ENCODE data around the gene ZNF439. TPM values are rescaled to one million over a fixed set of nuclear protein-coding genes. Genes with fewer than 3 reads are reported as not detected.
"Not testable (repeated sequence)": the region's sequence is repeated elsewhere in the genome, so short reads cannot be mapped to it uniquely, and the experiment has no call there.

ZNF439 gene
- polyA plus RNA-seq, 1 donor (not counting 4 experiments of a cell fraction or from before 2014, with no cell fraction given): 0.71 TPM

DNA sequence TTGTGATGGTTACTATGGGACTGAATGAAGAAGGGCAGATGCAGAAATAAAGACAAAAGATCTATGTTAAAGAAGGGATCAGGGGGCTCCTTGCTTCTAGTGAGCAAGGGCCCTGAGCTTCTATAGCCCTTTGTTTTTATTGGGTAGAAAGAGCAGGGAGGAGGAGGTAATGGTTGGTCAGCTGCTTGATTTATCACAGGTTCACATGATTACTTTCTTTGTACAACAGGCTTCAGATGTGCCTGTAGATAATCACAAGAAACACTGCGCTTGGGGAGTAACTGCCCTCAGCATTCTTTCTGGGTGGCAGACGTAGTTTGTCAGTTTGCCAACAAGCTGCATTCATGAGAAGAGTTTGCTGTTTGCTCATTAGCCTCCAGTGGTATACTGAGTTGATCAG is 4.8 kb upstream of the ZNF439 start:
- Histone ChIP-seq H3K9me1 (ENCODE audit: control insufficient read depth, extremely low read depth, insufficient read depth, low read length) (no peaks in the 10 kb centered on the region), H3K4me3 (ENCODE audit: control insufficient read depth in 2 of 3, extremely low read depth in 1 of 3, insufficient read depth in 2 of 3, low read depth in 1 of 3, low read length in 3 of 3) (no peak overlapping the region), H3K4me2 (ENCODE audit: control insufficient read depth, extremely low read depth, insufficient read depth, low read depth, low read length) (no peak overlapping the region), H3K9me3 (ENCODE audit: control insufficient read depth, low read depth, low read length) (peaks cover 3% of the 10 kb centered on the region), H4K20me1 (ENCODE audit: control insufficient read depth, extremely low read depth, insufficient read depth, low read length) (no peaks in the 10 kb centered on the region), H2AFZ (ENCODE audit: control insufficient read depth, low read length) (no peak overlapping the region), H3K79me2 (ENCODE audit: control insufficient read depth, insufficient read depth, low read length) (no peaks in the 10 kb centered on the region), H3K4me1 (ENCODE audit: control insufficient read depth, extremely low read depth, insufficient read depth, low read length) (no peaks in the 10 kb centered on the region), H3K27me3 (ENCODE audit: control insufficient read depth, extremely low read depth, insufficient read depth, low read length) (peaks cover 2% of the 10 kb centered on the region), H3K36me3 (ENCODE audit: control insufficient read depth in 2 of 2, extremely low read depth in 1 of 2, insufficient read depth in 2 of 2, low read length in 2 of 2) (no peaks in the 10 kb centered on the region), H3K9ac (ENCODE audit: control insufficient read depth, extremely low read depth, insufficient read depth, low read length) (no peak overlapping the region), H3K27ac (ENCODE audit: control insufficient read depth, insufficient read depth, low read length) (no peak overlapping the region)
- no peak for TF ChIP-seq EZH2 (IDR thresholded peaks at IDR 0.05; ENCODE audit: low read length)
- TF ChIP-seq, protein P1, sequence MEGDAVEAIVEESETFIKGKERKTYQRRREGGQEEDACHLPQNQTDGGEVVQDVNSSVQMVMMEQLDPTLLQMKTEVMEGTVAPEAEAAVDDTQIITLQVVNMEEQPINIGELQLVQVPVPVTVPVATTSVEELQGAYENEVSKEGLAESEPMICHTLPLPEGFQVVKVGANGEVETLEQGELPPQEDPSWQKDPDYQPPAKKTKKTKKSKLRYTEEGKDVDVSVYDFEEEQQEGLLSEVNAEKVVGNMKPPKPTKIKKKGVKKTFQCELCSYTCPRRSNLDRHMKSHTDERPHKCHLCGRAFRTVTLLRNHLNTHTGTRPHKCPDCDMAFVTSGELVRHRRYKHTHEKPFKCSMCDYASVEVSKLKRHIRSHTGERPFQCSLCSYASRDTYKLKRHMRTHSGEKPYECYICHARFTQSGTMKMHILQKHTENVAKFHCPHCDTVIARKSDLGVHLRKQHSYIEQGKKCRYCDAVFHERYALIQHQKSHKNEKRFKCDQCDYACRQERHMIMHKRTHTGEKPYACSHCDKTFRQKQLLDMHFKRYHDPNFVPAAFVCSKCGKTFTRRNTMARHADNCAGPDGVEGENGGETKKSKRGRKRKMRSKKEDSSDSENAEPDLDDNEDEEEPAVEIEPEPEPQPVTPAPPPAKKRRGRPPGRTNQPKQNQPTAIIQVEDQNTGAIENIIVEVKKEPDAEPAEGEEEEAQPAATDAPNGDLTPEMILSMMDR (optimal IDR thresholded peaks at IDR 0.05 in 1 of 3, IDR thresholded peaks at IDR 0.05 in 1 of 3, conservative IDR thresholded peaks at IDR 0.05 in 1 of 3; ENCODE audit: extremely low read depth in 1 of 3, insufficient read depth in 2 of 3, low read length in 3 of 3): no peak
- no peak for DNase-seq (ENCODE audit: low read depth, low spot score)
- dilution Hi-C loops (cut with MboI; ENCODE audit: extremely low pct_ligation_motif_present, low sequenced_read_pairs): no loop called here
- FAIRE-seq: no peak

DNA sequence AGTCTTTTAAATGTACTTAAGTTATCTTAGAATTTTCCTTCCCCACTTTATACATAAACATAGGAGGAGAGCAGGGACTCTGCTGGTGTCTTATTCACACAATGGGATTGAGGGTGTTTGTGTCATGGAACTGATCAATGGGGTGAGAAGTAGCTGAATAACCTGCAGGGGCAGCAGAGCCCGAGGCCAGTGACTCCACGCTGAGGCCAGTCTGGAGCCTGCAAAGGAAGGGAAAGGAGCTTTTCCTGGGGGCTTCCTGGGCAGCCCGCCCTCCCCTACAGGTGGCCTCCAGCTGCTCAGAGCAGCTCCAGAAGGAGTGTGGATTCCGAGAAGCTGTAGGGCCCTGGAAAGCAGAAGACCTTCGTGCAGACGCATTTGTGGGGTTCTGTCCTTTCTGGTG is 911 bp upstream of the ZNF439 start:
- not testable (repeated sequence) for H3K79me2 ChIP-seq (ENCODE audit: control insufficient read depth, insufficient read depth, low read length); H3K27me3 ChIP-seq (ENCODE audit: control insufficient read depth, extremely low read depth, insufficient read depth, low read length); H3K9me1 ChIP-seq (ENCODE audit: control insufficient read depth, extremely low read depth, insufficient read depth, low read length); H3K27ac ChIP-seq (ENCODE audit: control insufficient read depth, insufficient read depth, low read length); H3K9me3 ChIP-seq (ENCODE audit: control insufficient read depth, low read depth, low read length); DNase-seq (ENCODE audit: low read depth, low spot score); H3K4me1 ChIP-seq (ENCODE audit: control insufficient read depth, extremely low read depth, insufficient read depth, low read length); H4K20me1 ChIP-seq (ENCODE audit: control insufficient read depth, extremely low read depth, insufficient read depth, low read length); H3K9ac ChIP-seq (ENCODE audit: control insufficient read depth, extremely low read depth, insufficient read depth, low read length); H3K4me2 ChIP-seq (ENCODE audit: control insufficient read depth, extremely low read depth, insufficient read depth, low read depth, low read length); H3K4me3 ChIP-seq (ENCODE audit: control insufficient read depth in 2 of 3, extremely low read depth in 1 of 3, insufficient read depth in 2 of 3, low read depth in 1 of 3, low read length in 3 of 3); H2AFZ ChIP-seq (ENCODE audit: control insufficient read depth, low read length); FAIRE-seq; H3K36me3 ChIP-seq (ENCODE audit: control insufficient read depth in 2 of 2, extremely low read depth in 1 of 2, insufficient read depth in 2 of 2, low read length in 2 of 2)
- dilution Hi-C loops (cut with MboI; ENCODE audit: extremely low pct_ligation_motif_present, low sequenced_read_pairs): loop anchor here (5.0 kb wide), 1 partner anchor 35 kb away; no protein-coding TSS in a partner anchor

DNA sequence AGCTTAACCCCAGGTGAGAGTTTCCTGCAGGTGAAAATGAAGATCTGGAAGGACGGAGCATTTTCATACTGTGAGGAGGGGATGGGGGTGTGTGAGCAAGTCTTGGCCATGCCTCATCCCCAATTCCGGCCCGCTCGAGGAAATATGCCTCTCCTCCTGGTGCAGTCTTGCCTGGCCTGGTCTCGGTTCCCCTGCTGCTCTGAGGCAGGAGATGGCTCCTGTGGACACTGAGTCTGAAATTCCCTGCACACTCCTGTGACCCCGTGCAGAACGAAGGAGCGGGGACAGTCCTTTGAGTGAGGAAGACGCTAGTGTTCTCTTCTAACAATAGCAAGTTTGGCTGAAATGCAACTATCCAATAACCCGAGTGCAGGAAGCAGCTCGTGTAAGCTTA is 329 bp upstream of the ZNF439 start:
- FAIRE-seq (no peak), DNase-seq (ENCODE audit: low read depth, low spot score) (no peak)
- no peak overlapping the region for H3K27ac ChIP-seq (ENCODE audit: control insufficient read depth, insufficient read depth, low read length)
- no peaks in the 10 kb centered on the region for H3K36me3 ChIP-seq (ENCODE audit: control insufficient read depth in 2 of 2, extremely low read depth in 1 of 2, insufficient read depth in 2 of 2, low read length in 2 of 2)
- peaks cover 10% of the 10 kb centered on the region for H3K27me3 ChIP-seq (ENCODE audit: control insufficient read depth, extremely low read depth, insufficient read depth, low read length)
- peak overlapping the region; percentile 70 for H3K4me2 ChIP-seq (ENCODE audit: control insufficient read depth, extremely low read depth, insufficient read depth, low read depth, low read length)
- no peaks in the 10 kb centered on the region for H3K79me2 ChIP-seq (ENCODE audit: control insufficient read depth, insufficient read depth, low read length)
- H3K4me1 ChIP-seq (ENCODE audit: control insufficient read depth, extremely low read depth, insufficient read depth, low read length): no peaks in the 10 kb centered on the region
- H3K4me3 ChIP-seq (ENCODE audit: control insufficient read depth in 2 of 3, extremely low read depth in 1 of 3, insufficient read depth in 2 of 3, low read depth in 1 of 3, low read length in 3 of 3): peak overlapping the region in 1 of 3 experiments; percentile 56
- peaks cover 3% of the 10 kb centered on the region for H3K9me3 ChIP-seq (ENCODE audit: control insufficient read depth, low read depth, low read length)
- dilution Hi-C loops (cut with MboI; ENCODE audit: extremely low pct_ligation_motif_present, low sequenced_read_pairs): loop anchor here (5.0 kb wide), 1 partner anchor 34 kb away; no protein-coding TSS in a partner anchor
- no peak overlapping the region for H3K9ac ChIP-seq (ENCODE audit: control insufficient read depth, extremely low read depth, insufficient read depth, low read length)
- no peaks in the 10 kb centered on the region for H3K9me1 ChIP-seq (ENCODE audit: control insufficient read depth, extremely low read depth, insufficient read depth, low read length)
- no peaks in the 10 kb centered on the region for H4K20me1 ChIP-seq (ENCODE audit: control insufficient read depth, extremely low read depth, insufficient read depth, low read length)
- TF ChIP-seq, protein P1 (optimal IDR thresholded peaks at IDR 0.05 in 1 of 3, IDR thresholded peaks at IDR 0.05 in 1 of 3, conservative IDR thresholded peaks at IDR 0.05 in 1 of 3; ENCODE audit: extremely low read depth in 1 of 3, insufficient read depth in 2 of 3, low read length in 3 of 3): no peak
- no peak for TF ChIP-seq EZH2 (IDR thresholded peaks at IDR 0.05; ENCODE audit: low read length)
- no peak overlapping the region for H2AFZ ChIP-seq (ENCODE audit: control insufficient read depth, low read length)

DNA sequence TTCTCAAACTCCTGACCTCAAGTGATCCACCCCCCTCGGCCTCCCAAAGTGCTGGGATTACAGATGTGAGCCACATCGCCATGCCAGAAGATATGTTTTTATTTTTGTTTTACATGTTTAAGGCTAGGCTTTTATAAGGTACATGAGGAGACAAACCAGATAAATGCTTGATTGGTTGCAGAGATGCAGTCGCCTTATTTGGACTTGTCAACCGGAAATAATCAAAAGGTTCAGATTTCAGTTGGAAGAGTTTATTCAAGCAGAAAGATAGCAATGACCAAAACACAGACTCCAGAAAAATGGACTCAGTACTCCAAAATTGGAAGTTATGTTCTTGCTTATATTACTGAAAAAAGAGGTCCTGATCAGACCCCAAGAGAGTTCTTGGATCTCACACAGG is 1.8 kb downstream of the ZNF439 start:
- H3K36me3 ChIP-seq (ENCODE audit: control insufficient read depth in 2 of 2, extremely low read depth in 1 of 2, insufficient read depth in 2 of 2, low read length in 2 of 2); H2AFZ ChIP-seq (ENCODE audit: control insufficient read depth, low read length); dilution Hi-C loops (cut with MboI; ENCODE audit: extremely low pct_ligation_motif_present, low sequenced_read_pairs); H4K20me1 ChIP-seq (ENCODE audit: control insufficient read depth, extremely low read depth, insufficient read depth, low read length); H3K27me3 ChIP-seq (ENCODE audit: control insufficient read depth, extremely low read depth, insufficient read depth, low read length); H3K4me1 ChIP-seq (ENCODE audit: control insufficient read depth, extremely low read depth, insufficient read depth, low read length); H3K9me1 ChIP-seq (ENCODE audit: control insufficient read depth, extremely low read depth, insufficient read depth, low read length); DNase-seq (ENCODE audit: low read depth, low spot score); H3K79me2 ChIP-seq (ENCODE audit: control insufficient read depth, insufficient read depth, low read length); H3K27ac ChIP-seq (ENCODE audit: control insufficient read depth, insufficient read depth, low read length); H3K4me3 ChIP-seq (ENCODE audit: control insufficient read depth in 2 of 3, extremely low read depth in 1 of 3, insufficient read depth in 2 of 3, low read depth in 1 of 3, low read length in 3 of 3); H3K9ac ChIP-seq (ENCODE audit: control insufficient read depth, extremely low read depth, insufficient read depth, low read length); H3K9me3 ChIP-seq (ENCODE audit: control insufficient read depth, low read depth, low read length); FAIRE-seq; H3K4me2 ChIP-seq (ENCODE audit: control insufficient read depth, extremely low read depth, insufficient read depth, low read depth, low read length): not testable (repeated sequence)

Data from keratinocyte (primary cell).